Measurements from ENCODE around the gene NCOA5.

NCOA5 gene

GRCh38 chr20:46118481-46119020 lies 28.8 kb upstream of the NCOA5 start:
- TF ChIP-seq, protein P1, sequence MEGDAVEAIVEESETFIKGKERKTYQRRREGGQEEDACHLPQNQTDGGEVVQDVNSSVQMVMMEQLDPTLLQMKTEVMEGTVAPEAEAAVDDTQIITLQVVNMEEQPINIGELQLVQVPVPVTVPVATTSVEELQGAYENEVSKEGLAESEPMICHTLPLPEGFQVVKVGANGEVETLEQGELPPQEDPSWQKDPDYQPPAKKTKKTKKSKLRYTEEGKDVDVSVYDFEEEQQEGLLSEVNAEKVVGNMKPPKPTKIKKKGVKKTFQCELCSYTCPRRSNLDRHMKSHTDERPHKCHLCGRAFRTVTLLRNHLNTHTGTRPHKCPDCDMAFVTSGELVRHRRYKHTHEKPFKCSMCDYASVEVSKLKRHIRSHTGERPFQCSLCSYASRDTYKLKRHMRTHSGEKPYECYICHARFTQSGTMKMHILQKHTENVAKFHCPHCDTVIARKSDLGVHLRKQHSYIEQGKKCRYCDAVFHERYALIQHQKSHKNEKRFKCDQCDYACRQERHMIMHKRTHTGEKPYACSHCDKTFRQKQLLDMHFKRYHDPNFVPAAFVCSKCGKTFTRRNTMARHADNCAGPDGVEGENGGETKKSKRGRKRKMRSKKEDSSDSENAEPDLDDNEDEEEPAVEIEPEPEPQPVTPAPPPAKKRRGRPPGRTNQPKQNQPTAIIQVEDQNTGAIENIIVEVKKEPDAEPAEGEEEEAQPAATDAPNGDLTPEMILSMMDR (IDR thresholded peaks at IDR 0.05), result no peak

DNA sequence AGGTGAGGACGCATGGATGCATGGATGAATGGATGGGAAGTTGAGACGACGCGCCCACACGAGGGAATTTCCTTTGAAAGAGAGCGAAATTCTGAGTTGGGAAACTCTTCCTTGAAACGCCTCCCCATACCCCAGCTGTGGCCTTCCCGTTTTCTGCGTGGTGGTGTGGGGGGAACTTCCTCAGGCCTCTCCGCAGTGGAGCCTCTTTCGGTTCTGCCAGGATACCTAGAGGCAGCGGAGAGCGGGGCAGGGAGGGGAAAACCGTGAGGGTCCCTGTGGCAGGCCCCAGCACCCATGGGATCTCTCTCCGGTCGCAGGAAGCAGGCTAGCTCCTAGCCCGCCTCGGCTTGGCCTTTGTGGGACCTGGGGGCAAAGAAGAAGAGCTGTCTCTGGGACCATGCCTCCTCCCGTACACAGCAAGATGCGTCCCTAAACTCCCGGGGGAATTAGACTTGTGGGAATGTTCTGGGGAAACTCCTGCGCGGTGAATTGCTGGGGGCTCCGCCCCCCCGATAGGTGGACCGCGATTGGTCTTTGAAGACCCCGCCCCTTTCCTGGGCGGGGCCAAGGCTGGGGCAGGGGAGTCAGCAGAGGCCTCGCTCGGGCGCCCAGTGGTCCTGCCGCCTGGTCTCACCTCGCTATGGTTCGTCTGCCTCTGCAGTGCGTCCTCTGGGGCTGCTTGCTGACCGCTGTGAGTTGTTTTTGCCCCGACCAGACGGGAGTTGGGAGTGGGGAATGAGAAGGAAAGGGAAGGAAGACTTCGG lies 28.1 kb upstream of the NCOA5 start, which contains the start of gene CD40:
Gene CD40 (plus strand): TSS at position 611 of the 764 bp plus-strand sequence. CDS start 30 bp downstream, at position 641.
- TF ChIP-seq, protein P1 (IDR thresholded peaks at IDR 0.05), result no peak

DNA sequence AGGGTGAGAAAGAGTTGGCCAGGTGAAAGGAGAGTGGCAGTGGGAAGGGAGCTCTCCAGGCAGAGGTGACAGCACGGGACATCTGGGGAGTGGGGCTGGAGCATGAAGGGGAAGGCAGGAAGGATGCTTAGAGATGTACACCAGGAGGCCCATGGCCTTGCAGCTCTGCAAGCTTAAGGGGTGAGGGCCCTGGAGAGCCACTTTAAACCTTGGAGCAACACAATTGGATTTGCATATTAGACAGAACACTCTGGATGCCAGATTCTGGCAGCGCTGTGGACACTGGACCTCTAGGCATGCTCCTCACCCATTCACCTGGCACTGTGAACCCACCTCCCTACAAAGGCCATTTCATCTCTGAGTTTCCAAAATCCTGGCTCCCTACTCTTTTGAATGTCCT lies 24.7 kb upstream of the NCOA5 start:
- TF ChIP-seq, protein P1 (IDR thresholded peaks at IDR 0.05), result no peak

DNA sequence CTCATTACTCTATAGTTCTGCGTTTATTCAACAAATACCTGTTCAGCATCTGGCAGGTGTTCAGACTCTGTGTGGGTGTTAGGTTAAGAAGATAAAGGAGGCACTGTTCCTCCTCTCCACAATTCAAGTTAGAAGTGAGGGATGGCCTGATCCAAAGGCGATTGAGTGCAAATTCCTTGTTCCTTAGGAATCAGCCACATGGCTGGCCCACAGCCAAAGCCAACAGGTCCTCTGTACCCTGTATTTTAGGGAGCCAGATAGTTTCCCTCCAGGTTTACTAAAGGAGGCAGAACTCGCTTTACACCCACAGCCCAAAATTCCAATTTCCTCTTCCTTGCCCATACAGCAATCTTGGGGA lies 23.3 kb upstream of the NCOA5 start:
- TF ChIP-seq, protein P1 (IDR thresholded peaks at IDR 0.05), result no peak

- TF ChIP-seq, protein P1 (IDR thresholded peaks at IDR 0.05), result no peak
These were observed 22.8 kb upstream of the NCOA5 start for GRCh38 chr20:46112430-46113112.

DNA sequence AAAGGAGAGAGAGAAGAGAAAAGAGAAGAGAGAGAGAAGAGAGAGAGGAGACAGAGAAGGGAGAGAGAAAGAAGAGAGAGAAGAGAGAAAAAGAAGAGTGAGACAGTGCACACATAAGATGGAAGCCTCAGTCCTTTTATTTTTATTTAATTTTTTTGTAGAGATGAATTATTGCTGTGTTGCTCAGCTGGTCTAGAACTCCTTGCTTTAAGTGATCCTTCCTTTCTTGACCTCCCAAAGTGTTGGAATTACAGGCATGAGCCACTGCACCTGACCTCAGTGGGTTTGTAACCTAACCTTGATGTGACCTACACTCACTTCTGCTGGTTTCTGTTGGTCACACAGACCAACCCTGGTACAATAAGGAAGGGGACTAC lies 22.1 kb upstream of the NCOA5 start:
- TF ChIP-seq, protein P1 (IDR thresholded peaks at IDR 0.05), result no peak

DNA sequence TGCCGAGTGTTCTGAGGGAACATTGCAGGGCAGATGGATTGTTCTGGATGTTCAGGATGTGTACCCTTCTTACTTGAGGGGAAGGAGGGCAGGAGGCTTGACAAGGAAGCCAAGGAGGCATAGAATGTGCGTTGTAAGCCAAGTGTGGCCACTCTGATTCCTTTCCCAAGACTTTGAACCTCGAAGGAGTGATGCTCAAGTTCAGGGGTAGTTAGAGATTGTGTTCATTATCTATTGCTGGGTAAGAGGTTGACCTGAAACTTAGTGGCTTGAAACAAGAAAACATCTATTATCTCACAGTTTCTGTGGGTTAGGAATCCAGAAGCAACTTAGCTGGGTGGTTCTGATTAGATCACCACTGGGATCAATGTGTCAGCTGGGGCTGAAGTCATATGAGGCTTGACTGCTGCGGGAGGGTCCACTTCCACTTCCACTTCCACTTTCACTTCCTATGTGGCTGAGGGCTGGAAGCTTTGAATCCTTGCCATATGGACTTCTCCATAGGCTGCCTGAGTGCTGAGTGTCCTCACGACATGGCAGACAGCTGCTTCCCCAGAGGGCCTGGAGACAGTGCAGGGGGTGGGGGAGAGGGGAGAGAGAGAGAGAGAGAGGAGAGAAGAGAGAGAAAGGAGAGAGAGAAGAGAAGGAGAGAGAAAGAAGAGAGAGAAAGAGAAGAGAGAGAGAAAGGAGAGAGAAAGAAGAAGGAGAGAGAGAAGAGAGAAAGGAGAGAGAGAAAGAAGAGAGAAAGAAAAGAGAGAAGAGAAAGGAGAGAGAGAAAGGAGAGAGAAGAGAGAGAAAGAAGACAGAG lies 21.5 kb upstream of the NCOA5 start:
- TF ChIP-seq, protein P1 (IDR thresholded peaks at IDR 0.05), result no peak
